ENCODE measurements around the gene SPIRE2. TPM values are rescaled to one million over a fixed set of nuclear protein-coding genes. Genes with fewer than 3 reads are reported as not detected.

SPIRE2 gene
- total and polyA plus RNA-seq, 2 of the 13 experiments (the other 11 are each of a cell fraction or from before 2014, with no cell fraction given): 13.3 to 37.5 TPM

- peak; percentile 96 for TF ChIP-seq ZBTB34 (CRISPR knock-in tag; IDR thresholded peaks at IDR 0.05)
- TF ChIP-seq IRX3 (CRISPR knock-in tag; IDR thresholded peaks at IDR 0.05; ENCODE audit: borderline replicate concordance, low read depth): peak; percentile 96
- TF ChIP-seq THYN1 (CRISPR knock-in tag; IDR thresholded peaks at IDR 0.05; ENCODE audit: borderline replicate concordance, low read depth): 0 out of 2 replicates have a peak, but pooled peaks have one; percentile 33
- no peak; the same call in 1 of the 2 replicates for TF ChIP-seq NCOA1 (CRISPR knock-in tag; IDR thresholded peaks at IDR 0.05)
- TF ChIP-seq GLI4 (CRISPR knock-in tag; IDR thresholded peaks at IDR 0.05; ENCODE audit: borderline replicate concordance): peak; percentile 93
- TF ChIP-seq JDP2 (CRISPR knock-in tag; IDR thresholded peaks at IDR 0.05; ENCODE audit: borderline replicate concordance): 0 out of 2 replicates have a peak, but pooled peaks have one; percentile 74
- TF ChIP-seq ZNF124 (CRISPR knock-in tag; IDR thresholded peaks at IDR 0.05): peak; percentile 98
- no peak for TF ChIP-seq NBN (conservative IDR thresholded peaks at IDR 0.05)
- TF ChIP-seq TARDBP (CRISPR knock-in tag; IDR thresholded peaks at IDR 0.05): peak; percentile 99
- TF ChIP-seq EED (CRISPR knock-in tag; IDR thresholded peaks at IDR 0.05): peak; percentile 95
- peak; percentile 96 for TF ChIP-seq MLXIP (CRISPR knock-in tag; IDR thresholded peaks at IDR 0.05; ENCODE audit: borderline replicate concordance)
- TF ChIP-seq ZBTB44 (CRISPR knock-in tag; IDR thresholded peaks at IDR 0.05): peak; percentile 96
- peak; percentile 73; the same call in 1 of the 2 replicates for TF ChIP-seq HOMEZ (CRISPR knock-in tag; IDR thresholded peaks at IDR 0.05; ENCODE audit: low read depth)
- peak; percentile 97 for TF ChIP-seq ZNF292 (CRISPR knock-in tag; IDR thresholded peaks at IDR 0.05; ENCODE audit: borderline replicate concordance, low read depth)
- peak; percentile 92 for TF ChIP-seq ZNF510 (CRISPR knock-in tag; IDR thresholded peaks at IDR 0.05; ENCODE audit: low read depth)
- peak; percentile 96 for TF ChIP-seq SMYD3 (CRISPR knock-in tag; IDR thresholded peaks at IDR 0.05)
- TF ChIP-seq ZFP36 (IDR thresholded peaks at IDR 0.05; ENCODE audit: borderline replicate concordance, low read depth, low read length, partially characterized antibody): no peak
- peak; percentile 94; the same call in 1 of the 2 replicates for TF ChIP-seq SMAD1 (CRISPR knock-in tag; IDR thresholded peaks at IDR 0.05; ENCODE audit: borderline replicate concordance, low read depth)
- TF ChIP-seq AGO2 (optimal IDR thresholded peaks at IDR 0.05; ENCODE audit: low read depth, low read length): peak; percentile 97
- peak; percentile 98 for TF ChIP-seq HDAC2 (CRISPR knock-in tag; IDR thresholded peaks at IDR 0.05)
- TF ChIP-seq PHF20 (CRISPR knock-in tag; IDR thresholded peaks at IDR 0.05): peak; percentile 64; the same call in 1 of the 2 replicates
- no peak for TF ChIP-seq SRSF9 (IDR thresholded peaks at IDR 0.05; ENCODE audit: borderline replicate concordance, insufficient read depth, low read depth, low read length, poor library complexity, severe bottlenecking)
Measured at GRCh38 chr16:89917773-89918452, 89.6 kb downstream of the SPIRE2 start (continued).

Measured in HepG2 (cell line).